ENCODE data around the gene KANSL2. TPM values are rescaled to one million over a fixed set of nuclear protein-coding genes. Genes with fewer than 3 reads are reported as not detected.

KANSL2 gene
- total and polyA plus RNA-seq, 9 of the 15 experiments (the other 6 are each of a cell fraction or from before 2014, with no cell fraction given), result 41.1 to 89.8 (median 55.4) TPM

DNA sequence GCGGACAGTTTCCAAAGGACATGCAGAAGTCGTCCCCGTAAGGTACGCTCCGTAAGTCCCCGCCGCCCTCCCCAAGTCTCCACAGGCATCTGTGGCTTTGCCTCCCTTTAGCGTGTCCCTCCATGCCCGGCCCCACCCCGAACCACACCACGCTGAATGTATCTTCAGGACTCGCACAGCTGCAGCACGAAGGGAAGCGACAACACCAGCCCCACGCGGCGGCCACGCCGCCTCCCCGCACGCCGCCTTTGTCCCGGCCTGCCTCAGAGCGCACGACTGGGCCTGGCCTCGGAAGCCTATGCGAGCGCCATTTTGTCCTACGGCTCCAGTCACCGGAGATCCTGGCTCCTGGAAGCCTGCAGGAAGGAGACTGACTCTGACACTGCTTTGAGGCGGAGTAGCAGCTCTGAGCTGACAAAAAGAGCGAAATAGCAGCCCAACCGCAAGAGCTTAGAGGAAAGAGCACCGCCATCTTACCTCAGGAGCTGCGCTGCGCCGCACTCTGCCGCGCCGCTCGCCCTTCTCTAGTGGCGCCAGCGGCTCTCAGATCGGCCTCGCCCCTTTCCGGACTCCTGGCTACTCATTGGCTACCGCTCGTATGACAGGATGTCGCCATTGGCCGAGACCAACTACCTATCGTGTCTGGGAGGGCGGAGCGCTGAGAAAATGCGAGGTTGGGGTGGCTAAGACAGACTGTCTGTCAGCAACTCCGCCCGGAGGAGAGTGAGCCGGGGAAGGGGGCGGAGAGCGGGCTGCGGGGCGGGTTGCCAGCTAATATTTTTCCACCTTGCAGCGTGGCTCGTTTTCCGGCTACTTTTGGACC is at the start of gene KANSL2 (continued):
- TF ChIP-seq, protein P1, sequence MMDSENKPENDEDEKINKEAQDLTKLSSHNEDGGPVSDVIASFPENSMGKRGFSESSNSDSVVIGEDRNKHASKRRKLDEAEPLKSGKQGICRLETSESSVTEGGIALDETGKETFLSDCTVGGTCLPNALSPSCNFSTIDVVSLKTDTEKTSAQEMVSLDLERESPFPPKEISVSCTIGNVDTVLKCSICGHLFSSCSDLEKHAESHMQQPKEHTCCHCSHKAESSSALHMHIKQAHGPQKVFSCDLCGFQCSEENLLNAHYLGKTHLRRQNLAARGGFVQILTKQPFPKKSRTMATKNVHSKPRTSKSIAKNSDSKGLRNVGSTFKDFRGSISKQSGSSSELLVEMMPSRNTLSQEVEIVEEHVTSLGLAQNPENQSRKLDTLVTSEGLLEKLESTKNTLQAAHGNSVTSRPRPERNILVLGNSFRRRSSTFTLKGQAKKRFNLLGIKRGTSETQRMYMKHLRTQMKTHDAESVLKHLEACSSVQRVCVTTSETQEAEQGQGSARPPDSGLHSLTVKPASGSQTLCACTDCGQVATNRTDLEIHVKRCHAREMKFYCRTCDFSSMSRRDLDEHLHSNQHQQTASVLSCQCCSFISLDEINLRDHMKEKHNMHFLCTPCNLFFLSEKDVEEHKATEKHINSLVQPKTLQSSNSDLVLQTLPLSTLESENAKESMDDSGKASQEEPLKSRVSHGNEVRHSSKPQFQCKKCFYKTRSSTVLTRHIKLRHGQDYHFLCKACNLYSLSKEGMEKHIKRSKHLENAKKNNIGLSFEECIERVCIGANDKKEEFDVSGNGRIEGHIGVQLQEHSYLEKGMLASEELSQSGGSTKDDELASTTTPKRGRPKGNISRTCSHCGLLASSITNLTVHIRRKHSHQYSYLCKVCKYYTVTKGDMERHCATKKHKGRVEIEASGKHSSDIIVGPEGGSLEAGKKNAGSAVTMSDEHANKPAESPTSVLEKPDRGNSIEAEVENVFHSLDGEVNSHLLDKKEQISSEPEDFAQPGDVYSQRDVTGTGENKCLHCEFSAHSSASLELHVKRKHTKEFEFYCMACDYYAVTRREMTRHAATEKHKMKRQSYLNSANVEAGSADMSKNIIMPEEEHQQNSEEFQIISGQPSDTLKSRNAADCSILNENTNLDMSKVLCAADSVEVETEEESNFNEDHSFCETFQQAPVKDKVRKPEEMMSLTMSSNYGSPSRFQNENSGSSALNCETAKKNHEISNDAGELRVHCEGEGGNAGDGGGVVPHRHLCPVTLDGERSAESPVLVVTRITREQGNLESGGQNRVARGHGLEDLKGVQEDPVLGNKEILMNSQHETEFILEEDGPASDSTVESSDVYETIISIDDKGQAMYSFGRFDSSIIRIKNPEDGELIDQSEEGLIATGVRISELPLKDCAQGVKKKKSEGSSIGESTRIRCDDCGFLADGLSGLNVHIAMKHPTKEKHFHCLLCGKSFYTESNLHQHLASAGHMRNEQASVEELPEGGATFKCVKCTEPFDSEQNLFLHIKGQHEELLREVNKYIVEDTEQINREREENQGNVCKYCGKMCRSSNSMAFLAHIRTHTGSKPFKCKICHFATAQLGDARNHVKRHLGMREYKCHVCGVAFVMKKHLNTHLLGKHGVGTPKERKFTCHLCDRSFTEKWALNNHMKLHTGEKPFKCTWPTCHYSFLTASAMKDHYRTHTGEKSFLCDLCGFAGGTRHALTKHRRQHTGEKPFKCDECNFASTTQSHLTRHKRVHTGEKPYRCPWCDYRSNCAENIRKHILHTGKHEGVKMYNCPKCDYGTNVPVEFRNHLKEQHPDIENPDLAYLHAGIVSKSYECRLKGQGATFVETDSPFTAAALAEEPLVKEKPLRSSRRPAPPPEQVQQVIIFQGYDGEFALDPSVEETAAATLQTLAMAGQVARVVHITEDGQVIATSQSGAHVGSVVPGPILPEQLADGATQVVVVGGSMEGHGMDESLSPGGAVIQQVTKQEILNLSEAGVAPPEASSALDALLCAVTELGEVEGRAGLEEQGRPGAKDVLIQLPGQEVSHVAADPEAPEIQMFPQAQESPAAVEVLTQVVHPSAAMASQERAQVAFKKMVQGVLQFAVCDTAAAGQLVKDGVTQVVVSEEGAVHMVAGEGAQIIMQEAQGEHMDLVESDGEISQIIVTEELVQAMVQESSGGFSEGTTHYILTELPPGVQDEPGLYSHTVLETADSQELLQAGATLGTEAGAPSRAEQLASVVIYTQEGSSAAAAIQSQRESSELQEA (IDR thresholded peaks at IDR 0.05; ENCODE audit: low read depth), result no peak
- TF ChIP-seq HIVEP1 (CRISPR knock-in tag; IDR thresholded peaks at IDR 0.05) (no peak), ZNF133 (CRISPR knock-in tag; IDR thresholded peaks at IDR 0.05) (no peak), CBX5 (IDR thresholded peaks at IDR 0.05; ENCODE audit: borderline replicate concordance, low read depth) (no peak), MAFG (tag; conservative IDR thresholded peaks at IDR 0.05) (no peak), EP300 (IDR thresholded peaks at IDR 0.05; ENCODE audit: low read length) (no peak), ZNF445 (CRISPR knock-in tag; IDR thresholded peaks at IDR 0.05; ENCODE audit: low read depth) (no peak), SMAD2 (IDR thresholded peaks at IDR 0.05; ENCODE audit: low read depth, low read length) (no peak), DDX20 (tag; IDR thresholded peaks at IDR 0.05; ENCODE audit: low read depth) (no peak)
- TF ChIP-seq, protein P2, sequence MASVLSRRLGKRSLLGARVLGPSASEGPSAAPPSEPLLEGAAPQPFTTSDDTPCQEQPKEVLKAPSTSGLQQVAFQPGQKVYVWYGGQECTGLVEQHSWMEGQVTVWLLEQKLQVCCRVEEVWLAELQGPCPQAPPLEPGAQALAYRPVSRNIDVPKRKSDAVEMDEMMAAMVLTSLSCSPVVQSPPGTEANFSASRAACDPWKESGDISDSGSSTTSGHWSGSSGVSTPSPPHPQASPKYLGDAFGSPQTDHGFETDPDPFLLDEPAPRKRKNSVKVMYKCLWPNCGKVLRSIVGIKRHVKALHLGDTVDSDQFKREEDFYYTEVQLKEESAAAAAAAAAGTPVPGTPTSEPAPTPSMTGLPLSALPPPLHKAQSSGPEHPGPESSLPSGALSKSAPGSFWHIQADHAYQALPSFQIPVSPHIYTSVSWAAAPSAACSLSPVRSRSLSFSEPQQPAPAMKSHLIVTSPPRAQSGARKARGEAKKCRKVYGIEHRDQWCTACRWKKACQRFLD (CRISPR knock-in tag; IDR thresholded peaks at IDR 0.05), result no peak
- TF ChIP-seq, protein P3, sequence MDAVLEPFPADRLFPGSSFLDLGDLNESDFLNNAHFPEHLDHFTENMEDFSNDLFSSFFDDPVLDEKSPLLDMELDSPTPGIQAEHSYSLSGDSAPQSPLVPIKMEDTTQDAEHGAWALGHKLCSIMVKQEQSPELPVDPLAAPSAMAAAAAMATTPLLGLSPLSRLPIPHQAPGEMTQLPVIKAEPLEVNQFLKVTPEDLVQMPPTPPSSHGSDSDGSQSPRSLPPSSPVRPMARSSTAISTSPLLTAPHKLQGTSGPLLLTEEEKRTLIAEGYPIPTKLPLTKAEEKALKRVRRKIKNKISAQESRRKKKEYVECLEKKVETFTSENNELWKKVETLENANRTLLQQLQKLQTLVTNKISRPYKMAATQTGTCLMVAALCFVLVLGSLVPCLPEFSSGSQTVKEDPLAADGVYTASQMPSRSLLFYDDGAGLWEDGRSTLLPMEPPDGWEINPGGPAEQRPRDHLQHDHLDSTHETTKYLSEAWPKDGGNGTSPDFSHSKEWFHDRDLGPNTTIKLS (IDR thresholded peaks at IDR 0.05; ENCODE audit: borderline replicate concordance, low read depth), result peak; percentile 48; the same call in 1 of the 2 replicates
- TF ChIP-seq, protein P4, sequence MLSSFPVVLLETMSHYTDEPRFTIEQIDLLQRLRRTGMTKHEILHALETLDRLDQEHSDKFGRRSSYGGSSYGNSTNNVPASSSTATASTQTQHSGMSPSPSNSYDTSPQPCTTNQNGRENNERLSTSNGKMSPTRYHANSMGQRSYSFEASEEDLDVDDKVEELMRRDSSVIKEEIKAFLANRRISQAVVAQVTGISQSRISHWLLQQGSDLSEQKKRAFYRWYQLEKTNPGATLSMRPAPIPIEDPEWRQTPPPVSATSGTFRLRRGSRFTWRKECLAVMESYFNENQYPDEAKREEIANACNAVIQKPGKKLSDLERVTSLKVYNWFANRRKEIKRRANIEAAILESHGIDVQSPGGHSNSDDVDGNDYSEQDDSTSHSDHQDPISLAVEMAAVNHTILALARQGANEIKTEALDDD (IDR thresholded peaks at IDR 0.05), result no peak
- TF ChIP-seq, protein P5, sequence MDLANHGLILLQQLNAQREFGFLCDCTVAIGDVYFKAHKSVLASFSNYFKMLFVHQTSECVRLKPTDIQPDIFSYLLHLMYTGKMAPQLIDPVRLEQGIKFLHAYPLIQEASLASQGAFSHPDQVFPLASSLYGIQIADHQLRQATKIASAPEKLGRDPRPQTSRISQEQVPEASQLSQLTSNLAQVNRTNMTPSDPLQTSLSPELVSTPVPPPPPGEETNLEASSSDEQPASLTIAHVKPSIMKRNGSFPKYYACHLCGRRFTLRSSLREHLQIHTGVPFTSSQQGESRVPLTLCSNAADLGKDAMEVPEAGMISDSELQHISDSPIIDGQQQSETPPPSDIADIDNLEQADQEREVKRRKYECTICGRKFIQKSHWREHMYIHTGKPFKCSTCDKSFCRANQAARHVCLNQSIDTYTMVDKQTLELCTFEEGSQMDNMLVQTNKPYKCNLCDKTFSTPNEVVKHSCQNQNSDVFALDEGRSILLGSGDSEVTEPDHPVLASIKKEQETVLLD (IDR thresholded peaks at IDR 0.05), result no peak

Data from K562 (cell line).